SK-N-MC (cell line): ENCODE results near the gene OCA2.

Experiments
- EZH2 ChIP-seq: fragments of 200-600 bp; sonication (generic); IDR thresholded peaks from one replicate; pipeline ENCODE4 v1.6.1; 2017; ENCODE audit warnings: antibody characterized with exemption
- POLR2AphosphoS5 ChIP-seq: IDR thresholded peaks from 2 replicates; pipeline ENCODE4 v1.6.1; 2012; ENCODE audit warnings: mild to moderate bottlenecking, low read depth, low read length, borderline replicate concordance

DNA sequence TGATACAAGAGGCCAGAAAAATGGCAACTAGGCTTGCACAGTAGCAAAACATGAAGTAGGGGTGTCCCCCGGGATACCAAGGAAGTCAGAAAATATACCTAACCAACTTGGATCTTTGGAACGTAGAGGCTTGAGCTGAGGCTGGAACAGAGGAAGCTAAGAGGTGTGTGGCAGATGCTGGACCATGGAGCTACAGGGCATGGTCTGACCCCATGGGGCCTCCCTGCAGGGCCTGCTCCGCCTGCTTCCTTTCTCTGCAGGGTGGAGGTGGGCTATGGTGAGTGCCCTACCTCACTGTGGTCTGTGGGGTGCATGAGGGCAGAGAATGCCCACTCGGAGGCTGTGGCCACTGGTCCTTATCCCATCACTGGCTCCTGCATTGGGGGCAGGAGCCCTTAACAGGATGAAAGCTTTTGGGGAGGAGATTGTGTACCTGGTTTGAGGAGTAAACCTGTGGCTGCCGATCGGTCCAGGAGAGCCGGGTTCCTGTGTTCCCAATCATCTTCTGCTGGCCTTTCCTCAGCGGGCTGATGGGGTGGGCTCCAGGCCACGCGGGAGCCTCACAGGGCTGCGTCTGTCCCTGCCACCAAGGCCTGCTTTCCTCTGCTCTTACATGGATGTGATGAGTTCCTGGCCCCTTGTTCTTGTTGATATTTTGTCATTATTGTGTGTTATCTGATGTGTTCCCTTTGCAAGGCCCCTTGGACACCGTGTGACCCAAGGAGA lies 96.8 kb downstream of the OCA2 start:
- TF ChIP-seq EZH2 (no peak), POLR2AphosphoS5 (no peak)
